IPS-18a (cell line): ENCODE results near the gene ADAMTS18.

Source experiments
- H3K27ac ChIP-seq: one replicate; pipeline ENCODE4 v1.5.1; 2013; ENCODE audit warnings: low read length
- H3K27me3 ChIP-seq: one replicate; pipeline ENCODE4 v1.6.1; 2013; ENCODE audit warnings: mild to moderate bottlenecking, low read length; ENCODE audit not compliant: control insufficient read depth, insufficient read depth
- H3K36me3 ChIP-seq: one replicate; pipeline ENCODE4 v1.6.1; 2013; ENCODE audit warnings: low read depth, low read length; ENCODE audit not compliant: control insufficient read depth
- H3K4me1 ChIP-seq: one replicate; pipeline ENCODE4 v1.6.1; 2013; ENCODE audit warnings: low read depth, low read length; ENCODE audit not compliant: control insufficient read depth
- H3K4me3 ChIP-seq: one replicate; pipeline ENCODE4 v1.5.1; 2013; ENCODE audit warnings: low read length
- H3K9ac ChIP-seq: one replicate; pipeline ENCODE4 v1.6.1; 2013; ENCODE audit warnings: mild to moderate bottlenecking, low read length, moderate library complexity
- H3K9me3 ChIP-seq: one replicate; pipeline ENCODE4 v1.6.1; 2013; ENCODE audit warnings: low read depth, low read length; ENCODE audit not compliant: control insufficient read depth

The ADAMTS18 gene

DNA sequence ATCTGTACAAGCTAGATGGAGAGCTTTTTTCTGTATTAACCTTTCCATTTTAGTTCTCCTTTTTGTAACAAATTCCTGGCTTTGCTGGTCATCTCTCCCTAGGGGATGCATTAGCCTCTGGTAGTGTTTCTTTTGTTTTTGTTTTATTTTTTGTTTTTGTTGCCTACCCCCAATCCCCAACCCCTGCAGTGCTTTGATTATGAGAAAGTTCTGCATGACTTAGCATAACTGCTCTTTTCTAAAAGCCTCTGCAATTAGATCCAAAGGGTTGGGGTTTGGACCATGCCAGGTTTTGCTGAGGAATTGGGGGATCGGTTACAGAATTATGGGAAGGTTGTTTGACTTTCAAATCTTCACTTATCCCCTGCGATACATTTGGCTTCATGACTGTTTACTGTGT is 98.2 kb downstream of the ADAMTS18 start:
- Histone ChIP-seq H3K27me3 (no peaks in the 10 kb centered on the region), H3K4me1 (peaks cover 24% of the 10 kb centered on the region), H3K27ac (no peak overlapping the region), H3K9ac (no peak overlapping the region), H3K9me3 (no peaks in the 10 kb centered on the region), H3K36me3 (no peaks in the 10 kb centered on the region), H3K4me3 (peak overlapping the region; percentile 40)

DNA sequence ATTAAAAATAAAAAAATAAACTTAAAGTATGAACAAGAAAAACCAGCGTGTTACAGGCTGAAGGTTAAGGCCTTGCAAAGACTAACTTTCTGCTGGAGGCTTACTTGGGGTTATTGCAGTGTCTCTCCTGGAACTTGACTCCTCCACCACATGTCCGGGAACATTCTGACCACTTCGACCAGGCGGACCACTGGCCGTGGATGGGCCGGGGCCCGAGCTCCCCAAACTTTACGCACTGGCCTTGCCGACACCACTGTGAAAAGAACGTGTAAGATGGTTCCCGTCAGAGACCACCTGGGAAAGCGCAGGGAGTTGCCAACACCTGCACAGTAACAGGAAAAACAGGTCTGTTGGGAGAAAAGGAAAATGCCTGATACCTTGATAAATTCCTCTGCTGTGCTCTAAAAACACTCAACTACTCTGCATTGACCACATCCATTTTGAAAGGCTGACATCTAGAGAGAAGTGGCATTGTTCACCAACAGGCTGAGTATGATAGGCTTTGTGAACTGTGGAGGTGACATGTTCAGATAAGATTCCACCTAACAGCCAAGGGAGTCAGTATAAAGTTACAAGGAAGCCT is 99.1 kb downstream of the ADAMTS18 start:
- peaks cover 26% of the 10 kb centered on the region for H3K4me1 ChIP-seq
- no peak overlapping the region for H3K27ac ChIP-seq
- no peak overlapping the region for H3K4me3 ChIP-seq
- H3K9ac ChIP-seq, result no peak overlapping the region
- no peaks in the 10 kb centered on the region for H3K36me3 ChIP-seq
- H3K9me3 ChIP-seq, result no peaks in the 10 kb centered on the region
- H3K27me3 ChIP-seq, result no peaks in the 10 kb centered on the region

DNA sequence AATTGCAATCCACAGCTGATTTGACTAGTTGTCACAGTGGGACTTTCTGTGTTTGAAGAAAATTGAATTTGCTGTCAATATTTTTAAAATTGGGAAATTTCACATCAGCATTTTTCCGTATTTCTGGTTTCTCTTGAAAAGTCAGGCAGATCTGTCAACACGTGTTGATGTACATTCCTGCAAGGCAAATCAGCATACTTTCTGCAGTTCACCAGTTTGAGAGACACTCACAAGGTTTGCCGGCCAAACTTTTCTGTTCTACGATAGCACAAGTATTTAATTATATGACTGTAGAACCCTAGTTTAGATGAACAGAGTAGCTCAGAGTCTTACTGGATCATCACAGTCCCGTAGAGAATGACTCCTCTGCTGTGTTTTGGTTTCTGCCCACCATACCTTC is 102.0 kb downstream of the ADAMTS18 start:
- no peaks in the 10 kb centered on the region for H3K27me3 ChIP-seq
- H3K4me1 ChIP-seq, result peaks cover 31% of the 10 kb centered on the region
- no peaks in the 10 kb centered on the region for H3K9me3 ChIP-seq
- H3K27ac ChIP-seq, result no peak overlapping the region
- H3K9ac ChIP-seq, result no peak overlapping the region
- no peaks in the 10 kb centered on the region for H3K36me3 ChIP-seq
- H3K4me3 ChIP-seq, result no peak overlapping the region

DNA sequence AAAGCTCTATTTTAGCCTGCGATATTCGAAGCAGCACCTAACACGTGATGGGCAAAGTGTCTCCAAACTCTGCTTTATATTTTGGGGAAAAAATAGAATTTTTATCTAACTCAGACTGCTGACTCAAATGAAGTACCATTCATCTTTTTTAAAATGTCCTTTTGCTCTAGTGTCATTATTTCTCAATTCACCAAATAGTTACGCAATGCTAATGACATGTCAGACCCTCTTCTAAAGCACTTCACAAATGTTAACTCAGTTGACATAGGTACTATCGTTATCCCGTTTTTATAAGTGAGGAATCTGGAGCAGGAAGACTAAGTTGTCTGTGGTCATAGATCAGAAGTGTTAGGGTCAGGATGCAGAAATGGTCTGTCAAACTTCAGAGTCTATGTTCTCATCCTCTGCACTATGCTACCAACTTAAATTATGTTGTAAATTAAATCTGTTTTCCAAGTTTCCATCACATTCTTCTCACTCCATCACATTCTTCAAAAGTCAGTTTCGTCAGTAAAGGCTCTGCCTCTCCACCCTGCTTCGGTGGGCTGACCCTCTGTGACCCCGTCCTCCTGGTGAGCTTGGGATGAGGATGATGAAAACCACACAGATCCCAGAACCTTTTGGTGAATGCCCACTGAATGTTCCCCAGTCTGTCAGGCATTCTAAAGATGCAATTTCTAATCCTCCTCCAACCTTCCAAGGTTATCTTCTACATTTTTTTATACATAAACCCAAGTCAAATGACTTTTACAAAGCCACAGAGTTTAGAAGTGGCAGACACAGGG is 102.8 kb downstream of the ADAMTS18 start:
- Histone ChIP-seq H3K9me3 (no peaks in the 10 kb centered on the region), H3K27ac (no peak overlapping the region), H3K36me3 (no peaks in the 10 kb centered on the region), H3K27me3 (no peaks in the 10 kb centered on the region), H3K4me1 (peaks cover 25% of the 10 kb centered on the region), H3K9ac (no peak overlapping the region), H3K4me3 (no peak overlapping the region)

DNA sequence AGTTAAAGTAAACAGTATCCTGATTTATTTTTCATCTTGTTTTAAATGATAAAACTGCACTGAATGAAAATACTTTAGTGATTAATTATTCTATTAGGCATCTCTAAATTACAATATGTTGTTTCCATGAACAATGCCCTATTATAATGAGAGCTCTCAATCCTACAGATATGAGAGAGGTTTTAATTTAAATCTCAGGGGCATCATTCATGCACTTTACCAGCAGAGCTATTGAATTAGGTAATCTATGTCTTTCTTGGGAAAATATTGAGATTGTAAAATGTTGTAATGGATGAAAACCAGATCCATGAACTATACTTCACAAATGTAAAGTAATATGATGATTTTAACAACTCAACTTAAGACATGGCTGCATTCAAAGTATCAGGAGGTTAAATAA is 103.8 kb downstream of the ADAMTS18 start:
- Histone ChIP-seq H3K4me3 (no peak overlapping the region), H3K9ac (no peak overlapping the region), H3K4me1 (peaks cover 16% of the 10 kb centered on the region)

DNA sequence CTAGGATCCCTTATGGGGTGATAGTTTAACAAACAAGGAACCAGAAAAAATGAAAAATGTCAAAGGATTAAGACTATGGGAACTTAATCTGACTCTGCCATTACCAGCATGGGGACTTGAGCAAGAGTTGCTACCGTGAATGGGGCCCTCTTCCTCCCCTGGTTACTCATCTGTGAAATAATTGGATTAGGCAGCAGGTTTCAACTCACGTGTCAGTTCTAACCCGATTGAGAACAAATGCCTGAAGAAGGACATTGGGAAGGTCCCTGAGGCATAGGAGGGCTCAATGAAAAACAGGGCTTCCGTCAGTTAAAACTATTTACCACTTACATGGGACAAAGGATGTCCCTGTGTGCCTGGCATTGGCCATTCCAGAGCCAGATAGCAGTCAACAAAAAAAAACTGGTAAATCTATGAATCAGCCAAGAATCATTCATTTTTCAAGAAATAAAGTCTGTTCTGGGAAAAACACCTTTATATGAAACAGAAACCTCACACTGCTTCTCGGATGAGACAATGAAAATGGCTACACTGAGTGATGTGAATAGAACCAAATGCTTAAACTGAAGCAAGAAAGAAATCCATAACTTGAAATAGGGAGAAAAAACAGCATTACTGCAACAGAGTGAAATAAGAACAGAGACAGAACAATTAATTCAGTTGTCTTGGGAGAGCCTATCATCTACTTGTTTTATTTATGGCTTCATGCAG is 104.3 kb downstream of the ADAMTS18 start:
- Histone ChIP-seq H3K27ac (no peak overlapping the region), H3K4me1 (peaks cover 10% of the 10 kb centered on the region), H3K4me3 (no peak overlapping the region), H3K36me3 (no peaks in the 10 kb centered on the region), H3K27me3 (no peaks in the 10 kb centered on the region), H3K9me3 (no peaks in the 10 kb centered on the region), H3K9ac (no peak overlapping the region)

More for the DNA sequence above, 103.8 kb downstream of the ADAMTS18 start:
- no peaks in the 10 kb centered on the region for H3K9me3 ChIP-seq
- no peaks in the 10 kb centered on the region for H3K36me3 ChIP-seq
- H3K27ac ChIP-seq, result no peak overlapping the region
- no peaks in the 10 kb centered on the region for H3K27me3 ChIP-seq

DNA sequence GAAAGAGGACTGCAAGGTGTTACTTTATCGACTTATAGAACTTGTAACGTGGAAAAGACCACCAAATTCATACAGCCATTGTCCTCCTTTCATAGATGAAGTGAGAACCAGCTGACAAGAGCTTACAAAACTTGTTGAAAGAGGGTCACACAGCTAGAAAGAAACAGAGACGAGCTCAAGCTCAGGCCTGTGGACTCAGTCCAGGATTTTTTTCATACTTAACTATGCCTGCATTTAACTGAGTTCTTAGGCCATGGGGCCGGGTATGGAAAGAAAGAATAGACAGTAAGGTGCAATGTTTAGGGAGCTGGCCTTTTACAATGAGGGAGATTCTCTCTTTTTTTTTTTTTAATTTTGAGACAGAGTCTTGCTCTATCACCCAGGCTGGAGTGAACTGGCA is 106.1 kb downstream of the ADAMTS18 start:
- no peaks in the 10 kb centered on the region for H3K27me3 ChIP-seq
- no peak overlapping the region for H3K9ac ChIP-seq
- no peaks in the 10 kb centered on the region for H3K9me3 ChIP-seq
- no peak overlapping the region for H3K27ac ChIP-seq
- H3K36me3 ChIP-seq, result no peaks in the 10 kb centered on the region
- H3K4me3 ChIP-seq, result no peak overlapping the region
- H3K4me1 ChIP-seq, result peaks cover 7% of the 10 kb centered on the region

DNA sequence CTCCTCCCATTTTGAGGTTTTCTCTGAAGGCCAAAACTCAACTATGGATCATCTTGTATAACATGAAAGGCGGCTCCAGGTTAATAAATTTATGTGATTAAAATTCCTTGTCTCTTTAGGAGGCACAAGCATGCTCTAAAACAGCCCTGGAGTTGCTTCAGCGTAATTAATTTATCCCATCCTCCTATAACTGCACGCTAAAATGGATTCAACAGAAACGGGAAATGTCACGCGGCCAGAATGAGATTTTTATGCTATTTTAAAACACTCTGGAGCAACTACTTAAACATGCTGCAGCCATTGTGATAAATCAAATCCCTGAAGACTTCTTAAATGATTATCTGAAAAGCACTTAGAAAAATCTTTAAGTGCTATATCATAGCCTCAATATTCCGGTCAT is 106.6 kb downstream of the ADAMTS18 start:
- Histone ChIP-seq H3K36me3 (no peaks in the 10 kb centered on the region), H3K27me3 (no peaks in the 10 kb centered on the region), H3K4me1 (peaks cover 7% of the 10 kb centered on the region), H3K27ac (no peak overlapping the region), H3K4me3 (no peak overlapping the region), H3K9ac (no peak overlapping the region), H3K9me3 (no peaks in the 10 kb centered on the region)

DNA sequence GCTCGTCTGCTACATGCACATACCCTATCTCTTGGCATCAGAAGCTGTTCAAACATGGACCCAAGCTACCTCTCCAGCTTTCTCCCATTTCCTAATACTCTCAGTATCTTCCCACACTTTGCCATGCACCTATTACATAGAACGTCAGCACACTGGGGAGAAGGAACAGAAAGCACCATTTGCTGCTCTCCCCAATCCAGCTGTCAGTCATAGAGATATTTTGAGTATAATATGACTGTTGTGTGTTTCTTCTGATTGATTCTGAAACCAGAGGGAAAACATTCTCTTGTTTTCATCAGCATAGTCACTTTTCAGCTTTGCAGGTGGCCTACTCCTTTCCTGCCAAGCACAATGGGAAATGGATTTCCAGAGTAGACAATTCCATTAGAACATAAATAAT is 107.1 kb downstream of the ADAMTS18 start:
- Histone ChIP-seq H3K9ac (no peak overlapping the region), H3K9me3 (no peaks in the 10 kb centered on the region), H3K4me1 (peaks cover 7% of the 10 kb centered on the region), H3K27me3 (no peaks in the 10 kb centered on the region), H3K27ac (no peak overlapping the region), H3K36me3 (no peaks in the 10 kb centered on the region), H3K4me3 (no peak overlapping the region)

DNA sequence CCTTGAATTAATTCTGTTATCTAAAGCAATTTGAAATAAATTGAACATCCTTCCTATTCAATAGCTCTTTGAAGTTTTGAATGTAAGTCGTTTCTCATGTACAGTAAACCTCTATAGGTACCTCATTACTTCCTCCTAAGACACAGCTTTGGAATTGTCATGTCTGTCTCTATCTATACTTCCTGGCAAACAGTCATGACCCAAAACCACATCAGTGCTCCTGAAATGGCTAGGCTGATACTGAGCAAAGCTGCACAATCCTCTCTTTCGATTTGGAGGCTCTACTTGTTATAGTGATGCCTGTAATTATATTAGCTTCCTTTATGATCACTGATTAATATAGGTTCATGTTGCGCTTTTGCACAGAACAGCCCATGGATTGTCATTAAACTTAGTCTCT is 110.1 kb downstream of the ADAMTS18 start:
- Histone ChIP-seq H3K4me1 (no peaks in the 10 kb centered on the region), H3K9me3 (no peaks in the 10 kb centered on the region), H3K4me3 (no peak overlapping the region), H3K27ac (no peak overlapping the region), H3K36me3 (no peaks in the 10 kb centered on the region), H3K9ac (no peak overlapping the region), H3K27me3 (no peaks in the 10 kb centered on the region)

DNA sequence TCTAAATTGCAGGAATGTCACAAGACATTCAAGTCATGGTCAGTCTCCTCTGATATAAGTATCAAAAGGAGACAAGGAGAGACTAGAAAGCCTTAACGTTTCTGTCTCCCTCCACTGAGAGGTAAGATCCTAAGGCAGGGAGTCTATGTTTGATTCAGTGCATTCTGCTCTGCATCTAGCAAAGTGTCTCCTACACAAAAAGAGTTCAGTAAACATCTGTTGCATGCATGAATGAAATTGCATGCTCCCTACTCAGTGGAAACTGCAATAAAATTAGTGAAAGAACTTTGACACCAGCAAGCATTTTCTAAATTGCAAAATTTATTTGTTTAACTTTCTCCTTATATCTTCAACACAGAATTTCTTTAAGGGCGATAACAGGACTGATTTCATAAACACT is 111.1 kb downstream of the ADAMTS18 start:
- H3K4me1 ChIP-seq, result no peaks in the 10 kb centered on the region
- no peaks in the 10 kb centered on the region for H3K27me3 ChIP-seq
- no peaks in the 10 kb centered on the region for H3K36me3 ChIP-seq
- no peak overlapping the region for H3K27ac ChIP-seq
- no peak overlapping the region for H3K4me3 ChIP-seq
- H3K9me3 ChIP-seq, result no peaks in the 10 kb centered on the region
- no peak overlapping the region for H3K9ac ChIP-seq
